ENCODE measurements around the gene TMTC1. TPM values are rescaled to one million over a fixed set of nuclear protein-coding genes. Genes with fewer than 3 reads are reported as not detected.

The TMTC1 gene
- total RNA-seq, 2 donors from 2014 or later: not detected

DNA sequence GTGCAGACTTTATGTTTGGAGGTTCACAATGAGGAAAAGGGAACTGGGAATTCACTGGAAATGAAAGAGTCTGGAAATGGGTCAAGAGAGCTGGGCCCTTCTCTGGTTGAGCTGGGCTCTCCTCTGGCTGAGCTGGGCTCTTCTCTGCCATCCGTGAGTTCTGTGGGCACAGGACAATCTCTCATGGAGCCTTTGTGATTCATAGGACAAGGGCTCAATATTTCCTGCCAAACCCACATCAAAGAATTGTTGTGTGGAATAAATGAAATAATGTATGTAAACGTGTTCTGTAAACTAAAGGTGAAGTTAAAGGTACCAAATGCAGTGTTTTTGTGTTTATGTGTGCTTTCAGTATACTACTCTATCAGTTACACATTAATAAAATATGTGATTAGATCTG, 190.7 kb downstream of the TMTC1 start:
- H3K27ac Mint-ChIP-seq: no peak overlapping the region
- no peaks in the 10 kb centered on the region for H3K9me3 Mint-ChIP-seq
- H3K36me3 Mint-ChIP-seq: no peaks in the 10 kb centered on the region
- DNase-seq (ENCODE audit: low spot score in 2 of 2) (no peak), ATAC-seq (no peak)

DNA sequence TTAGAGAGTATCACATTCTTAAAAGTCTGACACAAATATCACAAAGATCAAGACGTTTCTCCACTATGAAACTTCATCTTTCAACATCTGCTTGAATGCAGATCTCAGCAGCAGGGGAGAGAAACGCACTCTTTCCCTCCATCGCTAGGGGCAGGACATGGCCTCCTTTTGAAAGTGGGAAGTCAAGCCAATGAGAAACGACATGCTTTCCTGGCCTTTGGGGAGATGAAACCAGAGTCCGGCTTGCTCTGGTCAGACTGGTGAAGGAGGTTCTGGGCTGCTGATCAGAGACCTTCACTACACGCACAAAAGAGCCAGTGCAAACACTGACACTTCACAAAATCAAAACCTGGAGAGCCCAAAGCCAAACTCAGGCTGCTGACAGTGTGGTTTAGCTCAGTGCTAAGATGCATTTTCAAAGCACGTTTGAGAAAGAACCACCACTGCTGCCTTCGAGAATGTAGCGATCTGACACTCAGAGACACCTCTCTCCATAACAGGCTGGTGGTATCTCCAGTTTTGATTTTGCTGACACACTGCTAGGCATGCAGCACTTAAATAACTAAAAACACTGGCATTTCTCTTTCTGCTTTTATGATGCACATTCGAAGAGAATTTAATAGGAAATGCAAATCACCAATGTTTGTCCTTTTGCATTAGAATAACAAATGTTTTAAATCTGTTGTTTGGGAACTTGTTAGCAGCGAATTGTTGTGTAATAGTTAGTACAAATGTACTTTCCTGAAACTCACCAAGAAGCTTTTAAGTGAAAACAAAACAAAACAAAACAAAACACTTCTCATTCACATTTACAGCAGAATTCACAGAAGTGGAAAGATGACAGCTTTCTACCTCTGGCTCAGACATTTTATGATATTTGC, 192.4 kb downstream of the TMTC1 start:
- Mint-ChIP-seq H3K36me3 (no peaks in the 10 kb centered on the region), H3K27ac (no peak overlapping the region), H3K9me3 (no peaks in the 10 kb centered on the region)
- no peak for DNase-seq (ENCODE audit: low spot score in 2 of 2)
- no peak for ATAC-seq

DNA sequence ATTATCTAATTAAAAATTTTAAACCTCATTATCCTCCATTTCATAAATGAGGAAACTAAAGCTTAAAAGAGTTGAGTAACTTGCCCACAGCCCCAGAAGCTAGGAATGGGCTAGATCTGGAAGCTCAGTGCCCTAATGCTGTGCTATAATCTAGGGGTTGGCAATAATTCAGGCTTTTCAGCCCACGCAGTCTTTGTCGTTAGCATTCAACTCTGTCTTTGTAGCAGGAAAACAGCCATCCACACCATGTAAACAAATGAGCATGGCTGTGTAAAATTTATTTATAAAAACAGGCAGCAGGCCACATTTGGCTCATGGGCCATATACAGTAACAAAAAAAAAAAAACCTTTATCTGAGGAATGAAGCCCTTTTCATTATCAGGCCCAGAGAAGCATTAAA, 193.9 kb downstream of the TMTC1 start:
- no peaks in the 10 kb centered on the region for H3K9me3 Mint-ChIP-seq
- DNase-seq (ENCODE audit: low spot score in 2 of 2) (no peak), ATAC-seq (no peak)
- no peak overlapping the region for H3K27ac Mint-ChIP-seq
- no peaks in the 10 kb centered on the region for H3K36me3 Mint-ChIP-seq

DNA sequence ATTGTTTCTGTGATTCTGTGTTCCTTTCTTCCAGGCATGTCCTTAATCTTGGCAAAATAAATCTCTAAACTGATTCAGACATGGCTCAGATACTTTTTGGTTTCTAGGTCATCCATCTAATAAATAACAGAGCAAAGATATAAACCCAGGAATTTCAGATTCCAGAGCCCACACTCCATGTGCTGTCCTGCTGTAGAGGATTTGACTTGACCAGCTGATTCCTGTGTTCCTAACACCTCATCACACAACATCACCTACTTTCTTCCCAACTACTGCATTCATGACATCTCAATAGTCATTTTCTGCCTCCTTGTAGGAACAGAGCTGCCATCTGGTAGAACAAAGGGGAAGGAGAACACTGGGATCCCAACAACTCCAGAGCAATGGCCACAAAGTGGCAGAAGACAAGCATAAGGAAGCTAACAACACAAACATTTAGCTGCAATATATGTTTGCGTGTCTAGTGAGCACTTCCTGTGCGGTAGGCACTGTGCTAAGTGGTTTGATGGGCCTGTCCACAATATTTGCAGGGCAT, 194.4 kb downstream of the TMTC1 start:
- ATAC-seq (no peak), DNase-seq (ENCODE audit: low spot score in 2 of 2) (no peak)
- no peaks in the 10 kb centered on the region for H3K9me3 Mint-ChIP-seq
- no peak overlapping the region for H3K27ac Mint-ChIP-seq
- H3K36me3 Mint-ChIP-seq: no peaks in the 10 kb centered on the region

DNA sequence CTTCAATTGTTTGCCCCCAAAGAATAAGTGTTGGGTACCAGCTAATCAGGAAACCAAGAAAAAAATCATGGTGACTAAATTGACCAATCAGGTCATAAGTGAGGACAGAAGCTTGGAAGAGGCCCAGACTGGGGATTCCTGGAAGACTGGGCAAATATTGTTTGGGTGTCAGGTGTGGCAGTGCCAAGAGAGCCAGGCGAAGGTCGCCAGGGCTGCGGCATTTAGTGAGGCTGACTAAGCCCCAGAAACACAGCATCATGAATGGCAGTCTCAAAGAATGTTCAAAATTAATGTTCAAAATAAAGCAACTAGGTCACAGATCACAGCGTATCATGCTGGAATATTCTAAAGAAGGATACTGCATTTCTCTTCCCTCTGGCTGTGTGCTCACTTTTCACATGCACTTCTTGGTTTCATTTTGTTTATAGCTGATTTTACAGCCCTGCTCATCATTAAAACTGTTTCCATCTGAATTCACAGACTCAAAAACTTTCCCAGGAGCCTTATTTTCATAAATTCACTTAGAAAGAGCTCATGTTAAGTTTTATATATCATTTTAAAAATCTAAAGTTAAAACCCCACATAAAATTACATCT, 201.0 kb downstream of the TMTC1 start:
- Mint-ChIP-seq H3K9me3 (no peaks in the 10 kb centered on the region), H3K27ac (no peak overlapping the region)
- DNase-seq (ENCODE audit: low spot score in 2 of 2): no peak

DNA sequence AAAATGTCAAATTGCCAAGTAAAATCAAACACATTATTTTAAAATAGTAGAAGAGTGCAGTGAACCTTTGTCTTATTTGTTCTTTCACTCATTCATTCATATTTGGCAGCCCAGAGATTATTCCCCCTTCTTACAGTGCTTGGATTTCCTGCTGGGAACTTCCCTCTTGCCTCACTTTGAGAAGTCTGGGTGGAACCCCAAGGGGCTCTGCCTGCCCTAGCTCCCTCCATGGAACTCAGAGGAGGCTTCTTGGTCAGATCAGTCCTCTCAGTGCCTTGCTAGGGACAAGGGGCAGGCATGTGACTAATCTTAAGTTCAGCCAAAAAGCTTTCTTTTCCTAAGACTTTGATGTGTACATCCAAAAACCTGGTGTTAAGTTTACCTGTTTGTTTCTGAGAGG, 201.6 kb downstream of the TMTC1 start:
- Mint-ChIP-seq H3K36me3 (no peaks in the 10 kb centered on the region), H3K9me3 (no peaks in the 10 kb centered on the region), H3K27ac (no peak overlapping the region)
- DNase-seq (ENCODE audit: low spot score in 2 of 2) (no peak), ATAC-seq (no peak)

More for the DNA sequence above, 201.0 kb downstream of the TMTC1 start:
- no peaks in the 10 kb centered on the region for H3K36me3 Mint-ChIP-seq
- no peak for ATAC-seq

DNA sequence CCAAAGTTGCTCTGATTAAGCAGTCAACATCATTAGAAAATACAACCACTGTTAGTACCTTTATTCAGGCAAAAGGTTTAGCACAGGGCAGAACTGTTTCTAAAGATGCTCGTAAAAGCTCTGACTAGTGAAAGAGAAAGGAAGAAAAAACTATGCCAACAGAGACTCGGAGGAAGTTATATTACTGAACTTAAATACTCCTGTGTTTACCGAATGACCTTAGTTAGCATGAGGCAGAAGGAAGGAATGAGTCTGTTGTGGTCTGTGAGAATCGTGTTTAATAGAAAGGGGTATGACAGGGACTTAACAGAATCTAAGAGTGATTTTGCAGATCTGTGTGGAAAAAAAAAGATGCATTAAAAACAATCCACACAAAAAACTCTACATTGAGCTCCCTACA, 202.1 kb downstream of the TMTC1 start:
- Mint-ChIP-seq H3K36me3 (no peaks in the 10 kb centered on the region), H3K9me3 (no peaks in the 10 kb centered on the region), H3K27ac (no peak overlapping the region)
- no peak for DNase-seq (ENCODE audit: low spot score in 2 of 2)
- ATAC-seq: no peak

DNA sequence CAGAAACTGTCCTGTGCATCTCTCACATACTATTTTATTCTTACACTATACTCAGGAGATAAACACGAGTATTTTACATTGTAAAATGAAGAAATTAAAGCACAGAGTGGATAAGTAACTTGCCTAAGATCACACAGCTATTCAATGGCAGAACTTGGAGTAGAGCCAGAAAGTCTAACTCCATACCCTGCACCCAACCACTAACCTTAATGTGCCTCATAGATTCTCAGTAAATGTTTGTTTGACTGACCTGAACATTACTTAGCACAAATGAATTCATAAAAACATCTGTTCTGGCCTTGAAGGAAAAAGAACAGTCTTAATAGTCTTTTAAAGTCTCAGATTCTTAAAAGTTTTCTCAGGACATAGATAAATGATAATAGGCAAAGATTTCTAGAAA, 202.8 kb downstream of the TMTC1 start:
- H3K36me3 Mint-ChIP-seq: no peaks in the 10 kb centered on the region
- no peaks in the 10 kb centered on the region for H3K9me3 Mint-ChIP-seq
- no peak for DNase-seq (ENCODE audit: low spot score in 2 of 2)
- no peak overlapping the region for H3K27ac Mint-ChIP-seq
- ATAC-seq: no peak

DNA sequence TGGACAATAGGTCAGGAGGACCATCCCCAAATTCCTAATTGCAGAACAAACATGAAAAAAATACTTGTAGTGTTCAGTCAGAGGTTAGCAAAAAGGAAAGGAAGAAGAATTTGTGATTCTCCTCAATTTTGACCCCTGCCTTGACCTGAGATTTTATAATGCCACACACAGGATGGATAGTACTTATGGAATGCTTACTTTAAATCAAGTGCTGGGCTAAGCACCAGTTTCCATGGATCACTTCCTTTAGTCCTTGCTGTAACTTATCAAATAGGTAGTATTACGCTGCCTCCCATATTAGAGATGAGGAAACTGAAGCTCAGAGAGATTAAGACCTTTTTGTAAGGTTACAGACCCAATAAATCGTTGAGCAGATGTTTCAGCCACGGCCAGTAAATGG, 205.0 kb downstream of the TMTC1 start:
- ATAC-seq (no peak), DNase-seq (ENCODE audit: low spot score in 2 of 2) (no peak)
- no peaks in the 10 kb centered on the region for H3K36me3 Mint-ChIP-seq
- H3K27ac Mint-ChIP-seq: no peak overlapping the region
- H3K9me3 Mint-ChIP-seq: no peaks in the 10 kb centered on the region

DNA sequence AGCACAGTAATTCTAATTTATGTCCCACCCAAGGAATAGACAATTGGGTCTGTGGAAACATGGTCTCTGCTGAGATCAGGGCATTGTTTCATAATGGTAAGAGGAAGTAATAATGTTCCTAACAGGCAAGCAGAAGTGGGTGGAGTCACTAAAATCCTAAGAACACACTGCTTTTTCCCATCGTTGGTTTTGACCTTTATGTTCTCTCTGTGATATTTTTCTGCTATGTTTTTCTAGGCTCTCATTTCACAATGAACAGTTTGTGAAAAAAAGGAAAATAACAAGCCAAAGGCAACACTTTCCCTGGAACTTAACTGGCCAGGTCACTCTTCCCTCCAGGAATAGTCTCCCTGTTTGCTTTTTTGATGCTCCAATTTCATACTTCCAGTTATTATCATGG, 205.7 kb downstream of the TMTC1 start:
- ATAC-seq (no peak), DNase-seq (ENCODE audit: low spot score in 2 of 2) (no peak)
- no peak overlapping the region for H3K27ac Mint-ChIP-seq
- H3K36me3 Mint-ChIP-seq: no peaks in the 10 kb centered on the region
- no peaks in the 10 kb centered on the region for H3K9me3 Mint-ChIP-seq

DNA sequence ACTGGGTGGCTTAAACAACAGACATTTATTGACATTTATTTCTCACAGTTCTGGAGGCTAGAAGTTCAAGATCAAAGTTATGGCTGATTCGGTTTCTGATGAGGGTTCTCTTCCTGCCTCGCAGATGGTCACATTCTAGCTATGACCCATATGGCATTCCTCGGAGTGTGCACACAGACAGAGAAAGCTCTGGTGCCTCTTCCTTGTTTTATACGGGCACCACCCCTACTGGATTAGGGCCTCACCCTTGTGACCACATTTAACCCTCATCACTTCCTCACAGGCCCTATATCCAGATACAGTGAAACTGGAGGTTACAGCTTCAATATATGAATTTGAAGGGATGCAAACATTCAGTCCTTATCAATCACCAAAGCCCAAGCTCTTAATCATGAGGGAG, 209.2 kb downstream of the TMTC1 start:
- no peak for ATAC-seq
- Mint-ChIP-seq H3K27ac (no peak overlapping the region), H3K9me3 (no peaks in the 10 kb centered on the region), H3K36me3 (no peaks in the 10 kb centered on the region)
- no peak for DNase-seq (ENCODE audit: low spot score in 2 of 2)

DNA sequence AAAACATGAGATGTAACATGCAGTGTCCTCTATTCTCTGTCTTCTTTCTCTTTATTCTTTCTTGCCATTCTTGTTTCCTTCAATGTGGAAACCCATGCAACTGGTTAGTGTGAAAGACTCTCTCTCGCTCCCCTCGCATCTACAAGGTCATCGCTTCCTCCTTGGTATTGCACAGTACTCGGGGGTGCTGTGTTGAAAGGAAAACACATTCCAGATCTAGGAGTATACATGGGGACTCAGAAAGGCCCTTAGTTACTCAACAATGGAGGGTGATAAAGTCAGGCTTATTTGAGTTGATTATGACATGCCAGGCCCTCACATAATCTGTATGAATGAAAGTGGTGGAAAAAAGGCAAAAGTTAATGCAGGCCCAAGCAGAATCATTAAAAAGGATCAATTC, 210.8 kb downstream of the TMTC1 start:
- H3K9me3 Mint-ChIP-seq: no peaks in the 10 kb centered on the region
- DNase-seq (ENCODE audit: low spot score in 2 of 2): no peak
- no peak for ATAC-seq
- H3K36me3 Mint-ChIP-seq: no peaks in the 10 kb centered on the region
- H3K27ac Mint-ChIP-seq: no peak overlapping the region

DNA sequence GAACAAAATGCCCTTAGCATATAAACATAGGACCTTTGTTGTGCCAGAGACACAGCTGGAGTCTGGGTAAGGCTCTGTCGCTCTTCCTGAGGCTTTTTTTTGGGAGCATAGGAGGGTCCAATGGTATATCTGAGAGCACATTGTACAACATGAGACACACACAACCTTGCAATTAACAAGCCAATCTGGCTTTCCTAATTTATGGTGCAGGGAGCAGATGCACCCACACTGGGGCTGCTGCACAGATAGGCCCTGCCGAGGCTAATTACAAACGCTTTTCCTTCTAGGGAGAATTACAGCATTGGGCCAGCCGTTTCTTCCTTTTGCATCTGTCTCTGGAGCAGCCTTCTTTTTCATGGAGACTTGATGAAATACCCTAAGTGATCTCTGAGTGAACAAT, 211.3 kb downstream of the TMTC1 start:
- DNase-seq (ENCODE audit: low spot score in 2 of 2) (no peak), ATAC-seq (no peak)
- Mint-ChIP-seq H3K36me3 (no peaks in the 10 kb centered on the region), H3K27ac (no peak overlapping the region), H3K9me3 (no peaks in the 10 kb centered on the region)

DNA sequence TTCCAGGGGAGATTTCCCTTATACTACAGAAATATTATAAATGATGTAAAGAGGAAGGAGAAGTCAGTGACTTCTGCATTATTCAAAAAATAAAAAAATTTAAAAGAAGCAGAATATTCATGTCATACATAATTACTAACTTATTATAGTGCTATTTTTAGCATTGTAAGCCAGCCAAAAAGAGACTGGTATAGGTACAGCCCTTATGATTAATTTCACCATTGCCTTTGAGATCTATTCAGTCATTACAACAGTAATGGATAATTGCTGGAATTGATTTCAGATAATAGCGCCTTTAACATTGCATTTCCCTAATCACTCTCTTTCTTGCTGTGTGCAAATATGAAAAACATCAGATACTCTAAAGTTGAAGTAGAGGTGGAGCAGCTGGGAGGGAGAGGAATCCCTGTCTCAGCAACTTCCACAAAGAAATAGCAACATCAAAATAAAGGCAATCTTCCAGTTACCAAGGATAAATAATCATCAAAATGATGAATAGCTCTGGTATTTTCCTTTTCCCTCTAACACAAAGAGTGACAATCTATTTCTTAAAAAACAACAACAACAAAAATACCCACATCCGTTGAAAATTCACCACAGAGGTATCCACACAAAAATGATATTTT, 214.5 kb downstream of the TMTC1 start:
- DNase-seq (ENCODE audit: low spot score in 2 of 2) (no peak), ATAC-seq (no peak)
- H3K27ac Mint-ChIP-seq: no peak overlapping the region
- H3K9me3 Mint-ChIP-seq: no peaks in the 10 kb centered on the region
- no peaks in the 10 kb centered on the region for H3K36me3 Mint-ChIP-seq

DNA sequence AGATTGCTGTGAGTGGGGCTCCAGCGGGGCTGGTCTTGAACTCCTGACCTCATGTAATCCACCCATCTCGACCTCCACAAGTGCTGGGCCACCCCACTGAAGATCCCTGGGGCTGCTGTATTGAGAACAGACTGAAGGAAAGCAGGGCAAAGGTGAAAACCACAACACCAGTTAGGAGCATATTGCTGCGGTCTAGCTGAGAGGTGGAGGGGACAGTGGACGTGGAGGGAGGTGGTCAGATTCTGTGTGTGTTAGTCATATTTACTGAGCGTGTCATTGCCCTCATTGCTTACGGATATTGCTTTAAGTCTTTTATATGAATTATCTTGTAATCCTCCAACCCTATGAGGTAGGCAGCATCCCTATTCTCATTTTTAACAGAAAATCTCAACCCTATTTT, 217.3 kb downstream of the TMTC1 start:
- ATAC-seq: no peak
- H3K36me3 Mint-ChIP-seq: no peaks in the 10 kb centered on the region
- no peak for DNase-seq (ENCODE audit: low spot score in 2 of 2)
- no peaks in the 10 kb centered on the region for H3K9me3 Mint-ChIP-seq
- no peak overlapping the region for H3K27ac Mint-ChIP-seq

DNA sequence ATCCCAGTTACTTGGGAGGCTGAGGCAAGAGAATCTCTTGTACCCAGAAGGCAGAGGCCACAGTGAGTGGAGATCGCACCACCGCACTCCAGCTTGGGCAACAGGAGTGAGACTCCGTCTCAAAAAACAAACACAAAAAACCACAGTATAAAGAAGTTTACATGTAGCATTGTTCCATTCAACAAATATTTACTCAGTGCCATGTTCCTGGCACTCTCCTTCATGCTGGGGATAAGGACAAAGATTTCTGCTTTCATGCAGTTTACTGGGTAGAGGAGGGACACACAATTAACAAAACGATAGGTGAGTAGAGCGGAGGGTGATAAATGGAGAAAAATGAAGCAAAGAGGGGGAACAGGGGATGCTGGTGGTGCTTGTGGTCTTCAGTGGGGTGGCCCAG, 218.0 kb downstream of the TMTC1 start:
- Mint-ChIP-seq H3K9me3 (no peaks in the 10 kb centered on the region), H3K27ac (no peak overlapping the region), H3K36me3 (no peaks in the 10 kb centered on the region)
- no peak for ATAC-seq
- no peak for DNase-seq (ENCODE audit: low spot score in 2 of 2)

DNA sequence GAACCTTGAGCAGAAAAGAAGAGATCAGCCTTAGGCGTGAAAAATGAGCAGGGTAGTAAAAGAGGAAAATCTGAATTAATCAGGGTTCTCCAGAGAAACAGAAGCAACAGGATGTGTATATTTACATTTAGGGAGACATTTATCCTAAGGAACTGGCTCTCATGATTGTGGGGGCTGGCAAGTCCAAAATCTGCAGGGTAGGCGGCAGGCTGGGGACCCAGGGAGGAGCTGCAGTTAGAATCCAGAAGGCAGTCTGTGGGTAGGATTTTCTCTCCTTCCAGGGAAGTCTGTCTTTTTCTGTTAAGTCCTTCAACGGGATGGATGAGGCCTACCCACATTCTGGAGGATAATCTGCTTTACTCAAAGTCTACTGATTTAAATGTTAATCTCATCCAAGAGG, 218.8 kb downstream of the TMTC1 start:
- Mint-ChIP-seq H3K36me3 (no peaks in the 10 kb centered on the region), H3K9me3 (no peaks in the 10 kb centered on the region), H3K27ac (no peak overlapping the region)
- DNase-seq (ENCODE audit: low spot score in 2 of 2): no peak
- ATAC-seq: no peak
